Skeletal muscle tissue (tissue), 4 donors: ENCODE measurements around the gene DLGAP1. TPM values are rescaled to one million over a fixed set of nuclear protein-coding genes. Genes with fewer than 3 reads are reported as not detected.

ENCODE experiments used
- H3K27ac ChIP-seq: one replicate; pipeline ENCODE4 v1.7.0; 2013; ENCODE audit warnings: mild to moderate bottlenecking, low read depth, low read length, inconsistent platforms
- H3K27me3 ChIP-seq, 3 donors: one replicate each; pipeline ENCODE4 v1.7.0; 2013; ENCODE audit warnings: low read length in 3 of 3; ENCODE audit not compliant: control insufficient read depth in 3 of 3, insufficient read depth in 3 of 3
- H3K36me3 ChIP-seq, 3 donors: one replicate each; pipeline ENCODE4 v1.7.0; 2013; ENCODE audit warnings: low read length in 3 of 3; ENCODE audit not compliant: control insufficient read depth in 3 of 3, insufficient read depth in 3 of 3
- H3K4me1 ChIP-seq, 3 donors: one replicate each; pipeline ENCODE4 v1.7.0; 2013; ENCODE audit warnings: low read length in 3 of 3, mild to moderate bottlenecking in 3 of 3; ENCODE audit not compliant: control insufficient read depth in 3 of 3, insufficient read depth in 3 of 3
- H3K4me3 ChIP-seq, 3 donors: one replicate each; pipeline ENCODE4 v1.7.0; 2013; ENCODE audit warnings: low read length in 3 of 3
- H3K9ac ChIP-seq, 3 donors: one replicate each; pipeline ENCODE4 v1.7.0; 2013; ENCODE audit warnings: low read length in 3 of 3, mild to moderate bottlenecking in 3 of 3, moderate library complexity in 2 of 3, low read depth in 1 of 3
- H3K9me3 ChIP-seq, 3 donors: one replicate each; pipeline ENCODE4 v1.7.0; 2013; ENCODE audit warnings: low read length in 3 of 3; ENCODE audit not compliant: control insufficient read depth in 3 of 3
- total RNA-seq: library from RNA; depleted of rRNA; stranded (reverse); fragments of >200 nt; gene quantifications from one replicate; pipeline ENCODE4 v1.2.3, GENCODE V29; 2014
- donor health status: Osteomylitis.

The DLGAP1 gene
- total RNA-seq, 1 donor from 2014 or later = 0.52 TPM

- Histone ChIP-seq H3K36me3 (no peaks in the 10 kb centered on the region), H3K4me1 (no peaks in the 10 kb centered on the region), H3K9ac (no peak overlapping the region), H3K27ac (no peak overlapping the region), H3K27me3 (no peaks in the 10 kb centered on the region), H3K9me3 (peaks cover 0 to 3% (median 0%) of the 10 kb centered on the region in 3 donors), H3K4me3 (no peak overlapping the region)
These were observed 551.8 kb downstream of the DLGAP1 start for GRCh38 chr18:3903337-3903736.

GRCh38 chr18:3902676-3903075 is 552.4 kb downstream of the DLGAP1 start:
- H3K9ac ChIP-seq = no peak overlapping the region
- no peak overlapping the region for H3K27ac ChIP-seq
- no peak overlapping the region for H3K4me3 ChIP-seq
- no peaks in the 10 kb centered on the region for H3K36me3 ChIP-seq
- H3K4me1 ChIP-seq = no peaks in the 10 kb centered on the region
- H3K27me3 ChIP-seq = no peaks in the 10 kb centered on the region
- peaks cover 0 to 3% (median 0%) of the 10 kb centered on the region in 3 donors for H3K9me3 ChIP-seq

GRCh38 chr18:3901811-3902210 is 553.3 kb downstream of the DLGAP1 start:
- peaks cover 0 to 3% (median 0%) of the 10 kb centered on the region in 3 donors for H3K9me3 ChIP-seq
- H3K36me3 ChIP-seq = no peaks in the 10 kb centered on the region
- no peaks in the 10 kb centered on the region for H3K27me3 ChIP-seq
- H3K9ac ChIP-seq = no peak overlapping the region
- H3K4me1 ChIP-seq = no peaks in the 10 kb centered on the region
- H3K27ac ChIP-seq = no peak overlapping the region
- no peak overlapping the region for H3K4me3 ChIP-seq

GRCh38 chr18:3901042-3901441 is 554.1 kb downstream of the DLGAP1 start:
- H3K4me1 ChIP-seq = no peaks in the 10 kb centered on the region
- no peaks in the 10 kb centered on the region for H3K27me3 ChIP-seq

GRCh38 chr18:3900327-3900726 is 554.8 kb downstream of the DLGAP1 start:
- Histone ChIP-seq H3K4me3 (no peak overlapping the region), H3K9me3 (peaks cover 0 to 3% (median 2%) of the 10 kb centered on the region in 3 donors), H3K9ac (no peak overlapping the region), H3K4me1 (no peaks in the 10 kb centered on the region), H3K27ac (no peak overlapping the region), H3K36me3 (no peaks in the 10 kb centered on the region), H3K27me3 (no peaks in the 10 kb centered on the region)

More at GRCh38 chr18:3901042-3901441, 554.1 kb downstream of the DLGAP1 start:
- Histone ChIP-seq H3K36me3 (no peaks in the 10 kb centered on the region), H3K4me3 (no peak overlapping the region), H3K9ac (no peak overlapping the region), H3K27ac (no peak overlapping the region), H3K9me3 (peaks cover 0 to 3% (median 2%) of the 10 kb centered on the region in 3 donors)

GRCh38 chr18:3898861-3899613 is 556.1 kb downstream of the DLGAP1 start:
- no peaks in the 10 kb centered on the region for H3K4me1 ChIP-seq
- no peak overlapping the region for H3K27ac ChIP-seq
- no peak overlapping the region for H3K9ac ChIP-seq
- no peaks in the 10 kb centered on the region for H3K36me3 ChIP-seq
- H3K27me3 ChIP-seq = no peaks in the 10 kb centered on the region
- H3K9me3 ChIP-seq = peaks cover 0 to 3% (median 2%) of the 10 kb centered on the region in 3 donors
- no peak overlapping the region for H3K4me3 ChIP-seq

GRCh38 chr18:3892152-3892551 is 563.0 kb downstream of the DLGAP1 start:
- peaks cover 0 to 3% (median 2%) of the 10 kb centered on the region in 3 donors for H3K9me3 ChIP-seq
- H3K4me3 ChIP-seq = no peak overlapping the region

GRCh38 chr18:3891245-3891644 is 563.9 kb downstream of the DLGAP1 start:
- no peaks in the 10 kb centered on the region for H3K27me3 ChIP-seq
- H3K9ac ChIP-seq = no peak overlapping the region
- peaks cover 0 to 3% (median 0%) of the 10 kb centered on the region in 3 donors for H3K9me3 ChIP-seq
- no peaks in the 10 kb centered on the region for H3K36me3 ChIP-seq
- no peaks in the 10 kb centered on the region for H3K4me1 ChIP-seq
- H3K27ac ChIP-seq = no peak overlapping the region
- H3K4me3 ChIP-seq = no peak overlapping the region

More at GRCh38 chr18:3892152-3892551, 563.0 kb downstream of the DLGAP1 start:
- no peaks in the 10 kb centered on the region for H3K36me3 ChIP-seq
- no peaks in the 10 kb centered on the region for H3K27me3 ChIP-seq
- no peak overlapping the region for H3K27ac ChIP-seq
- H3K9ac ChIP-seq = no peak overlapping the region
- no peaks in the 10 kb centered on the region for H3K4me1 ChIP-seq

GRCh38 chr18:3889803-3890202 is 565.3 kb downstream of the DLGAP1 start:
- Histone ChIP-seq H3K27ac (no peak overlapping the region), H3K4me1 (no peaks in the 10 kb centered on the region)

GRCh38 chr18:3889121-3889520 is 566.0 kb downstream of the DLGAP1 start:
- no peaks in the 10 kb centered on the region for H3K4me1 ChIP-seq
- no peak overlapping the region for H3K9ac ChIP-seq
- peaks cover 0 to 3% (median 0%) of the 10 kb centered on the region in 3 donors for H3K9me3 ChIP-seq
- no peaks in the 10 kb centered on the region for H3K27me3 ChIP-seq
- no peaks in the 10 kb centered on the region for H3K36me3 ChIP-seq
- H3K27ac ChIP-seq = no peak overlapping the region
- H3K4me3 ChIP-seq = no peak overlapping the region

More at GRCh38 chr18:3889803-3890202, 565.3 kb downstream of the DLGAP1 start:
- Histone ChIP-seq H3K9me3 (peaks cover 0 to 3% (median 0%) of the 10 kb centered on the region in 3 donors), H3K27me3 (no peaks in the 10 kb centered on the region), H3K4me3 (no peak overlapping the region), H3K9ac (no peak overlapping the region), H3K36me3 (no peaks in the 10 kb centered on the region)
